HG02763 (cell line): Measurements from ENCODE around the gene KAT14.
"Not testable (repeated sequence)": the region's sequence is repeated elsewhere in the genome, so short reads cannot be mapped to it uniquely, and the experiment has no call there.

Experiments
- ATAC-seq: cut with Tn5 transposase; IDR thresholded peaks from one replicate; pipeline ENCODE4 v1.9.1; 2021; ENCODE audit warnings: mild to moderate bottlenecking, moderate library complexity; ENCODE audit not compliant: unreplicated experiment

Gene KAT14

DNA sequence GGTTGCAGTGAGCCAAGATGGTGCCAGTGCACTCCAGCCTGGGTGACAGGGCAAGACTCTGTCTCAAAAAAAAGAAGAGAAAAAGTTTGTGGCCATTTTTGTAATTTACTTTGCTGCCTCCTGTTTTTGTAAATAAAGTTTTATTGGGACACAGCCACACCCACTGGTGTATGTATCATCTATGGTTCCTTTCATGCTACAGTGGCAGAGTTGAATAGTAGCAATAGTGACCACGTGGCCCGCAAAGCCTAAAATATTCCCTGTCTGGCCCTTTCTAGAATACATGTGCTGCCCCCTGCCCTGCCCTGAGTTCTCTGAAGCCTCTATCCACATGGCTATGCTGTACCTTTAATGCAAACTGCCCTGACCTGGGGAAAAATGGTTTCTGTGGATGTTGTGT is 75.3 kb downstream of the KAT14 start:
- ATAC-seq, result no peak

DNA sequence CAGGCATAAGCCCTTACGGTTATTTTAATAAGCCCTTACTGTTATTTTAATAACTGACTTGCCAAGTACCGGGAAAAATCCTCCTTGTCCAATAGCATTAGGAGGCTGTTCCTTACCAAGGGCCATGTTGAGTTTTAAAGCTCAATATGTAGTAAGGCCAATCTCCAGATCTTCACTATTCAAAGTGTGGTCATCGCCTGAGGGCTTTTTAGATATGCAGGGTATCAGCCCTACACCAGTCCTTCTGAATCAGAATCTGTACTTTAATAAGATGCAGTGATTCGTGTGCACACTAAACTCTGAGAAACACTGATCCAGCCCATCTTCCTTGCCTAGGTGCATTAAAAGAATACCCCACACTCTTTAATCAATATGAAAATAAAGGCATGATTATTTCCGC is 77.9 kb downstream of the KAT14 start:
- no peak for ATAC-seq

DNA sequence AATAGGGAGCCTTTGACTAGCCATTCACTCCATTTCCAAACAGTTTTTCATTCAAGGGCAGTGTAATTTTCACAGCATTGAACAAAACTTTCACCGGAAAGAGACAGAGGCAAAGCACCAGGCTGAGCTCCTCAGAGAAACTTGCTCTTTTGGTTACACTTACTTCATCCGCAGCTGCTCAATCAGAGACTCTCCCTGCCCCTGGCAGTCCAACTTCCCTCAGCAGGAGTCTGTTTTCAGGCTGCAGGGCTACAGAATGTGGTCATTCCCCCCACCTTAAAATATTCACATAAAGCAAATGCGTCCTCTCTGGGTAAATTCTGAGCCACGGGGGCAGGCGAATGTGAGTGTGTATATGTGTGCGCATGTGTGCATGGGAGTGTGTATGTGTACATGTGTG is 80.6 kb downstream of the KAT14 start:
- no peak for ATAC-seq

DNA sequence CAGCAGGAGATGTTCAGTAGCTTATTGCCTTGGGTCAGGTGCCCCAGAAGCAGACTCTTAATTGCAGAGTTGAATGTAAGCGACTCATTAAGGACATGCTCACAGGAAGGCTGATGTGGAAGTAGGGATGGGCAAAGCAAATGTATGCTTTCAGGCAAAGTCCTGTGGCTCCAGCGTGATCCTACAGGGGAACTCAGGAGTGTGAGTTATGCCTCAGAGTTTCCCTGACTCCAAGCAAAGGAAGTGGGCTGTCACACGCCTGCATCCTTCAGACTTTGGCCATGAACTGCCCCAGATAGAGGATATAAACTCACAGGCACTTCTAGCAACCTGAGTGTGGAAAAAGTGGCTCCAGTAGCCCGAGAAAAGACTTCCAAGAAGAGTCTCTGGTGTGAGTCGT is 85.7 kb downstream of the KAT14 start:
- no peak for ATAC-seq

DNA sequence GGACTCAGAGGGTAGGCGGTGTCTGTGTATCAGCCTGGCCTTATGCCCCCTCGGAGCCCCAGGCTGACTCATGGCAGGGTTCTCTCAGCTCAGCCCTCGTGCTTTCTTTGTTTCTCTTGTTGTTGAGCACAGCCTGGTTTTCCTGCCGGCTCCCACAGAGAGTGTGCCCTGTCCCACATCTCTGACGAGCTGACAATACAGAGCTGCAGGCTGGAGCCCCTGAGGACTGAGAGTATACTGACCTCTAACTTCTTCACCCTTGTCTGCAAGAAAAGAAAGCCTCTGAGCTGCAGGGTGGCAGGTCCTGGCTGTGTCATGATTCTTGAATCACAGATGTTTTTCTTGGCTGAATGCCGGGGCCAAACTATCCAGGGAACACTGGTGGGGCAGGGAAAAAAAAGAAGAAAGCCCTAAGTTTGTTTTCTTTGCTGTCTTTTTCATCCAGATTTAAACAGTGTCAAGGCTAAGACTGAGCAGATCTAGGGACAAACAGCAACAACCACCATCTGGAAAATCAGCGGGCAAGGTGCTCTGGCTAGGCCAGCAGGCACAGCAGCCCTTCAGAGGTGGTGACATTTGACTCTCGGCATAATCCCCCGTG is 87.4 kb downstream of the KAT14 start:
- ATAC-seq, result no peak

DNA sequence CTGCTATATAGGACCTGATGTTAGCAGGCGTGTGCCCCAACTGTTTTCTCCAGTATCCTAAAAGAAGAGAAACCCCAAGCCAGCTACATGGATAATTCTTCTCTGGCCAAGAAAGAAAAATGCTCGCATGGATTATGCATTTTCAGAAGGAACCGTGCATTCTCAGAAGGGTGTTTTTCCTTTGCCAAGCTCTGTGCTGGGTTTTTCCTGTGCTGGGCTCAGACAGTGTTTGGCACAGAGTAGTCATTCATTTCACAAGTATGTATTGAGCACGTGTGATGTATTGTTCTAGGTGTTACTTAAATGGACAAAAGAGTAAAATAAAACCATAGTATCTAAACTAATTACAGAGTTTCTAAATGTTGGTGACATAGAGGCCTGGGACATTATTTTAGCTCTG is 88.0 kb downstream of the KAT14 start:
- no peak for ATAC-seq

DNA sequence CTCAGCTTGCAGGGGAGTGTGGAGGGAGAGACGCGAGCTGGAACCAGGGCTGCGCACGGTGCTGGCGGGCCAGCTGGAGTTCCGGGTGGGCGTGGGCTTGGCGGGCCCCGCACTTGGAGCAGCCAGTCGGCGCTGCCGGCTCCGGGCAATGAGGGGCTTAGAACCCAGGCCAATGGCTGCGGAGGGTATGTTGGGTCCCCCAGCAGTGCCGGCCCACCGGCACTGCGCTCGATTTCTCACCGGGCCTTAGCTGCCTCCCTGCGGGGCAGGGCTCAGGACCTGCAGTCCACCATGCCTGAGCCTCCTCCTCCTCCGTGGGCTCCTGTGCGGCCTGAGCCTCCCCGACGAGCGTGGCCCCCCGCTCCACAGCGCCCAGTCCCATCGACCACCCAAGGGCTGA is 89.1 kb downstream of the KAT14 start:
- not testable (repeated sequence) for ATAC-seq

DNA sequence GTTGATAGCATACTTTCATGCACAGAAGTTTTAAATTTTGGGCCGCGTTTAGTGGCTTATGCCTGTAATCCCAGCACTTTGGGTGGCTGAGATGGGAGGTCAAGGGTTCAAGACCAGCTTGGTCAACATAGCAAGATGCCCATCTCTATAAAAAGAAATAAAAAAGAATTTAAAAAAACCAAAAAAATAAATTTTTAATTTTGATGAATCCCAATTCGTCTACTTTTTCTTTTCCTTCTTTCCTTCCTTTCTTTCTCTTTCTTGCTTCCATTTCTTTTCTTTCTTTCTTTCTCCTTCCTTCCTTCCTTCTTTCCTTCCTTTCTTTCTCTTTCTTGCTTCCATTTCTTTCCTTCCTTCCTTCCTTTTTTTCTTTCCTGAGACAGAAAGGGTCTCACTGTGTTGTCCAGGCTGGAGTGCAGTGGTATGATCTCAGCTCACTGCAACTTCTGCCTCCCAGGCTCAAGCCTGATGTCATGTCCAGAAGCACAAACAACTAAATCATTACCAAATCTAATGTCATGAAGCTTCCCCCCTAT is 95.8 kb downstream of the KAT14 start:
- ATAC-seq, result no peak
